ENCODE measurements around the gene HS3ST3B1. TPM values are rescaled to one million over a fixed set of nuclear protein-coding genes. Genes with fewer than 3 reads are reported as not detected.

The HS3ST3B1 gene
- total RNA-seq, 4 donors from 2014 or later: 1.5 to 5.3 (median 3.1) TPM; not detected in 1

- TF ChIP-seq POLR2A (IDR thresholded peaks at IDR 0.05) (no peak), CTCF (IDR thresholded peaks at IDR 0.05) (no peak)
- H3K36me3 ChIP-seq: no peaks in the 10 kb centered on the region
- intact Hi-C loops (cut with DNase I; ENCODE audit: low total_unique reads): no loop called here
- no peak overlapping the region for H3K4me3 ChIP-seq
- no peak overlapping the region for H3K27ac ChIP-seq
- no peaks in the 10 kb centered on the region for H3K9me3 ChIP-seq
- H3K4me1 ChIP-seq: no peaks in the 10 kb centered on the region
- DNase-seq: no peak
- H3K27me3 ChIP-seq: no peaks in the 10 kb centered on the region
Observed at GRCh38 chr17:14320098-14320497, 19.2 kb downstream of the HS3ST3B1 start.

GRCh38 chr17:14320734-14321475 lies 20.0 kb downstream of the HS3ST3B1 start:
- no peak for TF ChIP-seq CTCF (IDR thresholded peaks at IDR 0.05)
- no peak for TF ChIP-seq POLR2A (IDR thresholded peaks at IDR 0.05)
- Histone ChIP-seq H3K27me3 (no peaks in the 10 kb centered on the region), H3K4me1 (no peaks in the 10 kb centered on the region), H3K4me3 (no peak overlapping the region), H3K27ac (no peak overlapping the region), H3K36me3 (no peaks in the 10 kb centered on the region), H3K9me3 (no peaks in the 10 kb centered on the region)
- intact Hi-C loops (cut with DNase I; ENCODE audit: low total_unique reads): no loop called here
- DNase-seq: no peak

GRCh38 chr17:14321476-14321949 lies 20.6 kb downstream of the HS3ST3B1 start:
- H3K4me3 ChIP-seq: no peak overlapping the region
- no peaks in the 10 kb centered on the region for H3K27me3 ChIP-seq
- no peaks in the 10 kb centered on the region for H3K9me3 ChIP-seq
- DNase-seq: no peak
- H3K4me1 ChIP-seq: no peaks in the 10 kb centered on the region
- no peaks in the 10 kb centered on the region for H3K36me3 ChIP-seq
- TF ChIP-seq CTCF (IDR thresholded peaks at IDR 0.05) (no peak), POLR2A (IDR thresholded peaks at IDR 0.05) (no peak)
- no peak overlapping the region for H3K27ac ChIP-seq
- intact Hi-C loops (cut with DNase I; ENCODE audit: low total_unique reads): no loop called here

- no peaks in the 10 kb centered on the region for H3K27me3 ChIP-seq
- TF ChIP-seq CTCF (IDR thresholded peaks at IDR 0.05) (no peak), POLR2A (IDR thresholded peaks at IDR 0.05) (no peak)
- H3K4me1 ChIP-seq: no peaks in the 10 kb centered on the region
- DNase-seq: no peak
- no peaks in the 10 kb centered on the region for H3K36me3 ChIP-seq
- intact Hi-C loops (cut with DNase I; ENCODE audit: low total_unique reads): no loop called here
- no peak overlapping the region for H3K4me3 ChIP-seq
- no peaks in the 10 kb centered on the region for H3K9me3 ChIP-seq
- H3K27ac ChIP-seq: no peak overlapping the region
Observed at GRCh38 chr17:14321980-14322776, 21.3 kb downstream of the HS3ST3B1 start.

- no peak for DNase-seq
- Histone ChIP-seq H3K36me3 (no peaks in the 10 kb centered on the region), H3K27ac (no peak overlapping the region), H3K4me3 (no peak overlapping the region), H3K27me3 (no peaks in the 10 kb centered on the region), H3K9me3 (no peaks in the 10 kb centered on the region), H3K4me1 (no peaks in the 10 kb centered on the region)
- intact Hi-C loops (cut with DNase I; ENCODE audit: low total_unique reads): no loop called here
- no peak for TF ChIP-seq POLR2A (IDR thresholded peaks at IDR 0.05)
- TF ChIP-seq CTCF (IDR thresholded peaks at IDR 0.05): no peak
Observed at GRCh38 chr17:14323522-14323981, 22.7 kb downstream of the HS3ST3B1 start.
